IPS-20b (cell line): ENCODE data around the gene LIMCH1.

ENCODE experiments used
- H3K27ac ChIP-seq: one replicate; pipeline ENCODE4 v1.5.1; 2013; ENCODE audit warnings: low read length
- H3K27me3 ChIP-seq: 2 replicates; pipeline ENCODE4 v1.6.1; 2013; ENCODE audit warnings: mild to moderate bottlenecking, low read length, inconsistent platforms; ENCODE audit not compliant: insufficient read depth
- H3K36me3 ChIP-seq: 2 replicates; pipeline ENCODE4 v1.6.1; 2013; ENCODE audit warnings: low read depth, mild to moderate bottlenecking, inconsistent platforms, low read length, moderate library complexity; ENCODE audit not compliant: insufficient read depth
- H3K4me1 ChIP-seq: 2 replicates; pipeline ENCODE4 v1.6.1; 2013; ENCODE audit warnings: mild to moderate bottlenecking, control low read depth, inconsistent platforms, low read length, moderate library complexity; ENCODE audit not compliant: insufficient read depth
- H3K4me3 ChIP-seq: 2 replicates; pipeline ENCODE4 v1.5.1; 2013; ENCODE audit warnings: mild to moderate bottlenecking, low read length, inconsistent platforms
- H3K9ac ChIP-seq: 2 replicates; pipeline ENCODE4 v1.6.1; 2013; ENCODE audit warnings: low read depth, mild to moderate bottlenecking, inconsistent platforms, low read length, moderate library complexity
- H3K9me3 ChIP-seq: 2 replicates; pipeline ENCODE4 v1.6.1; 2013; ENCODE audit warnings: mild to moderate bottlenecking, low read depth, low read length, inconsistent platforms; ENCODE audit not compliant: insufficient read depth

The LIMCH1 gene

DNA sequence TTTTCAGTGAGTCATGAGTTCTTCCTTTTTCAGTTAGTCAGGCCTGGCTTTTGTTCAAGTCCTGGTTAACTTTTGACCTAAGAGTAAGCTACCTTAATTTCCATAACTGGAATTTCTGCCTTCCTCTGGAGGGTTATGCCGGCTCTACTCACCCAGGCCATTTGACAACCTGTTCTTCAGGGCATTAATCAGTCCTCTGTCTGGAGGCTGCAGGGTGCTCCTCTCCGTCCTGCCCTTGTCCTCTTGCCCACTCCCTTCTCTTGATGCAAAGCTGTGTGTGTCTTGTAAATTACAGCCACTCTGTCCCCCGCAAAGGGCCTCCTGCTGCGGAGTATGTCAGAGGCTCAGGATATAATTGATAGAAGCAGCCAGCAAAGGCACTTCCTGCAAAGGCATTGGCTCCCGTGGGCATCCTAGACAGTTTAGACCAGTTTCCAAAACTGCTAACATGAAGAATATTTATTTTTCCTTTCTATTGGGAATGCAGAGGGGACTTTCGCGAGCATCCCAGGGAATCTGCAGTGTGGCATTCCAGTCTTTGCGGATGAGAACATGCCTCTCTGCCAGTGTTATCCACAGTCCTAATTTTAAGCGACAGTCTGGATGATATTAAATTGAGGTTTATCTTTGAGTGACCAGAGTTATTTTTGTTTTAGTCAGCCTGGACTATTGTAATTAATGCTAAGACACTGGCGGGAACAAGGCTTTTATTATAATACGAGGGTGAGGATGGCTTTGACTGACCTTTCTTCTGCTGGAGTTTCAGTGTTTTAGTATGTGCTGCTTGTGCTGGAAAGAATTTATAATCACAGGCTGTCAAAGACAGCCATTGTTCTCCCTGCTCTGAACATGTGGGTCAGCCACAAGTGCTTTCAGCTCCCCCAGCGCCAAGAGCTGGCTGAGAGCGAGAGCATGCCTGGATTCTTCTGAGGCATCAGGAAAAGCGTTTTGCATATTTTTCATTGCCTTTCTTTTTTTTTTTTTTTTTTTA is 74.2 kb downstream of the LIMCH1 start:
- H3K27ac ChIP-seq, result no peak overlapping the region
- peaks cover 21% of the 10 kb centered on the region for H3K4me1 ChIP-seq
- no peaks in the 10 kb centered on the region for H3K36me3 ChIP-seq
- no peaks in the 10 kb centered on the region for H3K9me3 ChIP-seq
- H3K9ac ChIP-seq, result no peak overlapping the region; the same call in 1 of the 2 replicates
- H3K27me3 ChIP-seq, result peaks cover 21% of the 10 kb centered on the region
- peak overlapping the region; percentile 42; the same call in 1 of the 2 replicates for H3K4me3 ChIP-seq

GRCh38 chr4:41613386-41613785 is 75.4 kb downstream of the LIMCH1 start:
- Histone ChIP-seq H3K9ac (peak overlapping the region; percentile 4; the same call in 1 of the 2 replicates), H3K36me3 (no peaks in the 10 kb centered on the region), H3K9me3 (no peaks in the 10 kb centered on the region), H3K4me3 (peak overlapping the region; percentile 42; the same call in 1 of the 2 replicates), H3K27me3 (peaks cover 21% of the 10 kb centered on the region), H3K27ac (no peak overlapping the region), H3K4me1 (peaks cover 21% of the 10 kb centered on the region)

DNA sequence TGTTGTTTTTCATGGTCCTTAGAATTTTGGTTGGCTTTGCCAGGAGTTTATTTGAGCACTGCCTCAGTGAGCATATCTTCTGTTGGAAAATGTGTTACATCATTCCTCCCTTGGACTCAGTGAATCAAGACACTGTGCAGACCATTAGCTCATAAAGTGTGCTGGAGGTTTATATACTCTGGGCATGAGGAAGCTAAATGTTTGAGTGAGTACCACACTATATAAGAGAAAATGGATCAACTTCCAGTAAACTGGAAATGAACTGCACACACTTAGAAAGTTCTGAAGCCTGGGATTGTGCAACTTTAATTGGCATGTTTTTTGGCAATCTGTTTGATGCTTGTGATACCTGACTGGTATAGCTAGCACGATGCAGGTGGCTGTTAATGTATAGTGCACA is 75.9 kb downstream of the LIMCH1 start:
- Histone ChIP-seq H3K4me3 (peak overlapping the region; percentile 42; the same call in 1 of the 2 replicates), H3K36me3 (no peaks in the 10 kb centered on the region), H3K27me3 (peaks cover 21% of the 10 kb centered on the region), H3K9ac (no peak overlapping the region; the same call in 1 of the 2 replicates), H3K9me3 (no peaks in the 10 kb centered on the region), H3K27ac (no peak overlapping the region), H3K4me1 (peaks cover 21% of the 10 kb centered on the region)

DNA sequence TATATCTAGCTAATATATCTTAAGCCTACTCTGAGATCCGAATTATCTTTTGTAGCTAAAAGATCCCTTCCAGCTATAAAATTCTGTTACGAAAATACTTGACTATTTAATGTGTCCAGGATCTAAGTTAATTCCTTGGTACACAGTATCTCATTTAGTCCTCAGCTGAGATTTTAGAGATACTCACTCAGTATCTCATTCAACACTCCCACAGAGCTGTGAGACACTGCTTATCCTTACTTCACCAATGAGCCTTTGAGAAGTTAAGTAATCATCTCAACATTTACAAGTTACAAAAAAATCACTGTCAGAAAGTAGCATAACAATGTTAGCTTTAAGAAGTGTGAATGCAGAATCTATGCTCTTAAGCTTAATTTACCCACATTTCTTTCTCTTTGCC is 76.6 kb downstream of the LIMCH1 start:
- Histone ChIP-seq H3K36me3 (no peaks in the 10 kb centered on the region), H3K27ac (no peak overlapping the region), H3K9ac (no peak overlapping the region), H3K4me3 (no peak overlapping the region), H3K27me3 (peaks cover 21% of the 10 kb centered on the region), H3K9me3 (no peaks in the 10 kb centered on the region), H3K4me1 (peaks cover 28% of the 10 kb centered on the region)

- Histone ChIP-seq H3K36me3 (no peaks in the 10 kb centered on the region), H3K4me3 (no peak overlapping the region), H3K9me3 (no peaks in the 10 kb centered on the region), H3K4me1 (peaks cover 25% of the 10 kb centered on the region; the same call in 1 of the 2 replicates), H3K9ac (no peak overlapping the region), H3K27me3 (peaks cover 6% of the 10 kb centered on the region; the same call in 1 of the 2 replicates), H3K27ac (no peak overlapping the region)
These were observed 81.2 kb downstream of the LIMCH1 start for GRCh38 chr4:41619161-41619560.

DNA sequence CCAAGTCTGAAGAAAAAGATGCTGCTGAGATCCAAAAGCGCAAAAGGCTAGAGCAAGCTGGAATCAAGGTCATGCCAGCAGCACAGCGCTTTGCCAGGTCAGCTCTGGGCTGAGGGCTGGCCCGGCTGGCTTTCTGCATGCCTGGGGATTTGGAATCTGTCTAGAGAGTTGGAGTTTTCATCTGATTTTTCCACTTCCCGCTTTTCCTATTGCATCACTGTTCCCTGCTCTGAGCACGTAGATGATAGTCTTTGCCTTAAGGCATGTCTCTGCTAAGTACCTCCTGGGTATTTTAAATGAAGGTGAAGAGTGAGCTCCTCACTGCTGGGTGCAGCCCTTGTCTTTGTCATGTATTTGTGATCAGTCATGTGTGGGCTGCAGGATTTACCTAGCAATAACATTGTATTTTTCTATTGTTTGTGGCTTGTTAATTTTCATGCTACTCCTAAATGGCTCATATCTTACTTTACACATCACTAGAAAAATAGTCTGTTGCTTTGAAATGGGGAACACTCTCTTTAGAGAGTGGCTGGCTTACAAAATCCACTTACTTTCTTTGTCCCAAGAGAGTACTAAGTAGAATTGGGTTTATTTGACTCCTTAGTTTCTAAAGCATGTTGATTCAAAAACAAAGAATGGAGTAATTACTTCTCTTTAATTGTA is 82.8 kb downstream of the LIMCH1 start:
- Histone ChIP-seq H3K9ac (peak overlapping the region; percentile 10; the same call in 1 of the 2 replicates), H3K9me3 (no peaks in the 10 kb centered on the region), H3K4me3 (peak overlapping the region; percentile 28), H3K27me3 (no peaks in the 10 kb centered on the region), H3K4me1 (peaks cover 30% of the 10 kb centered on the region; the same call in 1 of the 2 replicates), H3K36me3 (no peaks in the 10 kb centered on the region), H3K27ac (no peak overlapping the region)

GRCh38 chr4:41622787-41623186 is 84.8 kb downstream of the LIMCH1 start:
- Histone ChIP-seq H3K9ac (no peak overlapping the region), H3K4me1 (peaks cover 30% of the 10 kb centered on the region; the same call in 1 of the 2 replicates), H3K27me3 (no peaks in the 10 kb centered on the region), H3K9me3 (no peaks in the 10 kb centered on the region), H3K27ac (no peak overlapping the region), H3K36me3 (no peaks in the 10 kb centered on the region), H3K4me3 (no peak overlapping the region)

DNA sequence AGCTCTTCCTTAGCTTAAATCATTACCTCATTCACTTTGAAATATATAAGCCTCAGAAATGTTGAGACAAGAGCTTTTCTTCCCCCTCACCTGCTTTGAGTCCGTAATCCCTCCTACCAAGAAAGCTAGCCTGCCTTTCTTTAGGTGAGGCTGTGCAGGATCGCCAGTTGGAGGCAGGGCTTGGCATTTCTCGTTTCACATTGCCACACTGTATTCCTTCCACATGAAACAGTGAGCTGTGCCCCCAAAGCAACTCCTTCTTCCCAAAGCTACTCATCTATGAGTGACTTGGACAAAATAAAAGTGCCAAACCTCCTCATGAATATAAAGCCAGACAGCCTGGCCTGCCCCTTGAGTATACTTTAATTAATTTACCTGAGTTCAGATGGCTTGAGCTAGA is 86.8 kb downstream of the LIMCH1 start:
- Histone ChIP-seq H3K4me1 (peaks cover 22% of the 10 kb centered on the region; the same call in 1 of the 2 replicates), H3K36me3 (no peaks in the 10 kb centered on the region), H3K27me3 (no peaks in the 10 kb centered on the region), H3K4me3 (no peak overlapping the region), H3K9me3 (no peaks in the 10 kb centered on the region), H3K27ac (no peak overlapping the region), H3K9ac (no peak overlapping the region)

DNA sequence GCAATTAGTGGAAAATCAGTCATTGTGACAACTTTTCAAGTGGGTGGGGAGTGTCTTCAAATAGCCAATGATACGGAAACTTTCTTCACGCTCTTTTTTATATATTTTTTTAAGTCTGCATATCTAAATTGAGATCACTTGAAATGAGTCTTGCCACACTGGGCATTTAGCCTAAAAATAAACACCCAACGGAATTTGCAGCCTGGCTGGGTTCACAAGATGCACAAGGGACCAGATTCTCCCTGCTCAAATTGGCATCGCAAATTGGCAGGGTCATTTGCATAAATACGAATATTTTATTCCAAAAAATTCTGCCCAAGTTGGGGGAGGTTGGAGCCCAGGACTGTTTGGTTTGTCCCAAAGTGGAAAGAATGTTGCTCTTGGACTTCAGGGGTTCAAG is 87.6 kb downstream of the LIMCH1 start:
- no peak overlapping the region for H3K4me3 ChIP-seq
- peaks cover 16% of the 10 kb centered on the region; the same call in 1 of the 2 replicates for H3K4me1 ChIP-seq
- H3K9ac ChIP-seq, result no peak overlapping the region
- no peaks in the 10 kb centered on the region for H3K27me3 ChIP-seq
- H3K27ac ChIP-seq, result no peak overlapping the region
- H3K9me3 ChIP-seq, result no peaks in the 10 kb centered on the region
- no peaks in the 10 kb centered on the region for H3K36me3 ChIP-seq

DNA sequence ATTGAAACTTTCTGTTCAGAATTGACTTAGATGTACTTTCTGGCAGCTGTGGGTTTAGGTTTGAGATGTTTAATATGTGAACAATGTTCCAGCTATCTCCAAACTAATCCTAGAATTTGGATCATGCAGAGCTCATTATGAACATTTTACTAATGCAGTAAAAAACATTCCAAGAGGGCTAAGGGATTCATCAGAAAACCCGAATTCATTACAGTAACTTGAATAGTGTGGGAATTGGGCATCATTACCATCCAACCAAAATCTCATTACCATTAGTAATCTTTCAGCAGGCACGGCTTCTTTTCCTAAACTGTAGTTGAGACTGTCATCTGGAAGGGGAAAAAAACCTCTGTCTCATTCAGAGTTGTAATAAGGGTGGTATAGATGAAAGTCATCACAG is 91.0 kb downstream of the LIMCH1 start:
- no peak overlapping the region for H3K27ac ChIP-seq
- peaks cover 6% of the 10 kb centered on the region; the same call in 1 of the 2 replicates for H3K4me1 ChIP-seq
- no peaks in the 10 kb centered on the region for H3K36me3 ChIP-seq
- H3K9ac ChIP-seq, result no peak overlapping the region
- H3K27me3 ChIP-seq, result no peaks in the 10 kb centered on the region
- no peak overlapping the region for H3K4me3 ChIP-seq
- H3K9me3 ChIP-seq, result no peaks in the 10 kb centered on the region

GRCh38 chr4:41631523-41631922 is 93.6 kb downstream of the LIMCH1 start:
- Histone ChIP-seq H3K4me1 (no peaks in the 10 kb centered on the region), H3K4me3 (no peak overlapping the region), H3K36me3 (no peaks in the 10 kb centered on the region), H3K27ac (no peak overlapping the region), H3K9me3 (no peaks in the 10 kb centered on the region), H3K9ac (no peak overlapping the region), H3K27me3 (no peaks in the 10 kb centered on the region)
